ENCODE data around the gene BSDC1.
"Not testable (repeated sequence)": the region's sequence is repeated elsewhere in the genome, so short reads cannot be mapped to it uniquely, and the experiment has no call there.

The BSDC1 gene

GRCh38 chr1:32396524-32396923, 2.3 kb upstream of the BSDC1 start:
- in situ Hi-C loops (cut with HindIII; ENCODE audit: low sequenced_read_pairs), result not testable (repeated sequence)

- in situ Hi-C loops (cut with HindIII; ENCODE audit: low sequenced_read_pairs), result no loop called here
Observed at GRCh38 chr1:32394890-32395432, 720 bp upstream of the BSDC1 start.

DNA sequence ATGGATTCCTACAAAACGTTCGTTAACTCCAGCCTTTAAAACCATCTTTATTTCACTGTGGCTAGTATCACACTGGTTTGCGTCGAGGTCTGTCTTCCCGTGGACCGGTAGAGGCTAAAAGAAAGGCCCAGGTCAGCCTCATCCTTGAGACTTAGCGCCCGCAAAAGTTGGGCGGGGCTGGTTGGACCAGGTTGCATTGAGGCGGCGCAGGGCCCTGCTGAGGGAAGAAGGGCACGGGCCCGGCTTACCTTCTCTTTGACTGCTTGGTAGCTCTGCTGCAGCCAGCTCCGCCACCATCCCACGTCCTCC, 455 bp downstream of the BSDC1 start:
- in situ Hi-C loops (cut with HindIII; ENCODE audit: low sequenced_read_pairs), result no loop called here

- in situ Hi-C loops (cut with HindIII; ENCODE audit: low sequenced_read_pairs), result no loop called here
Observed at GRCh38 chr1:32393136-32393535, 1.1 kb downstream of the BSDC1 start.

GRCh38 chr1:32392325-32392724, 1.9 kb downstream of the BSDC1 start:
- in situ Hi-C loops (cut with HindIII; ENCODE audit: low sequenced_read_pairs), result no loop called here

DNA sequence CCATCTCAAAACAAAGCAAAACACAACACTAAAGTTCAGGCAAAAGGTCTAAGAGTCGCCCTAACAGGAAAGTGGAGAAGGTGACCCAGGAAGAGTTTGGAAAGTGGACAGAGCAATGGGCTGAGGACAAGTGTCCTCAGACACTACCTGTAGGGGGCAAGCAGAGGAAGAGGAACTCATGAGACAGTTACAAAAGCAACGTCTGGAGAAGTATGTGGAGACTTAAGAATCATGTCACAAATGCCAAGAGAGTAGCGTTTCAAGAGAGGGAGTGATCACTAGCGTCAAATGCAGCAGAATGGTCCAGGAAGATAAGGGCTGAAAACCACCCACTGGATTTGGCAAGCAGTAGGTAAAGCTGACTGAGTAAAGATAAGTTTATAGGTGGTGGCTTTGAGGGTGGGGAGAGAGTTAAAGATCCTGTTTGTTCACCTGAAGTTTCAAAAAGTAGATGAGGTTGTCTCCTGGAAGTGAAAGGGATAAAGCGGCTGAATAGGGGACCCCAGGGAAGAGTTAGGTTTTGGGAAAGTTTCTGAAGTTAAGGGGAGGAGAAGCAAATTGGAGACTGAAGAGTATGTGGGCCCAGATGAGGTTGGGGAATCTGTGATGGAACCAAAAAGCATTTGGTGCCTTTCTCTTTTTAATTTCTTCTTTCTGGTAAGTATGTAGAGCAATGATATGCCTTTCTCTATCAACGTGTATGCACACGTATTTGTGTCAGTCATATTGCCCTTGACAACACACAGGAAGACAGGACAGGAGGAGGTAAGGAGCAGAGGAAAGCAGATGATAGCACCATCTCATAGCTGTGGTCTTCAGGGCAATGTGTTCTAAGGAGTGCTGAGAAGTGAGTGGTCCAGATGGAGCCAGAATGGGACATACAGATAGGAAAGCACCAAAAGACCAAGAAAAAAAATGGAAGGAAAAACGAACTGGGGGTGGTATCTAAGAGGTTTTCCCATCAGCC, 3.1 kb downstream of the BSDC1 start:
- in situ Hi-C loops (cut with HindIII; ENCODE audit: low sequenced_read_pairs), result no loop called here

GRCh38 chr1:32388641-32389040, 5.6 kb downstream of the BSDC1 start:
- in situ Hi-C loops (cut with HindIII; ENCODE audit: low sequenced_read_pairs), result no loop called here

DNA sequence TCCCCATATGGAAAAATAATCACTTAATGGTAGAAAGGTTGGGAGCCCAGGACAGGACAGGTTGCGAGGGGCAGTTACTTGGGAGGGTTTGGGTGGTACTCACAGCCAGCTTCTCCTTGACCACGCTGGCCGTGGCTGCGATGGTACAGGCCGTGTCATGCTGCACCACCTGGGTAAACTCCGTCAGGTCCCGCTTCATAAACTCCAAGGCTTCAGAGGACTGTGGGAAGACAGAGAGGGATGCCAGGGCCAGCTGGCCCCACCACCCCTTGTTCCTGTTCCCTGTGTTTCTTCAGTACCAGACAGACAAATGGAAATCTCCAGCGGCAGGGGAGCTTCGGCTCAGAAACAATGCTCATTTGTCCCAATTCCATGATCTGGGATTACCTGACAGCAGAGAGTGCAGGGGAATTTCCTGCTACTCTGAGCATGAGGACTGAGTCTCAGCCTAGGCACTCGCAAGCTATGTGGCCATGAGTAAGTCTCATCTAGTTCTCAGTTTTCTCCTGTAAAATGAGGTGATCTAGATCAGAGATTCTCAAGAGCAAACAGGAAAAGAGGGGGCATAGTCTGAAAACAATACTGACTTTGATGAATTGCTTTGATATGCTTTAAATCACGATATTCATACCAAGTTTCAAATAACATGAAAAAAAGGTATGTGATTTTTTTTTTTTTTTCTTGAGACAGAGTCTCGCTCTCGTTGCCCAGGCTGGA, 7.4 kb downstream of the BSDC1 start:
- in situ Hi-C loops (cut with HindIII; ENCODE audit: low sequenced_read_pairs), result no loop called here

DNA sequence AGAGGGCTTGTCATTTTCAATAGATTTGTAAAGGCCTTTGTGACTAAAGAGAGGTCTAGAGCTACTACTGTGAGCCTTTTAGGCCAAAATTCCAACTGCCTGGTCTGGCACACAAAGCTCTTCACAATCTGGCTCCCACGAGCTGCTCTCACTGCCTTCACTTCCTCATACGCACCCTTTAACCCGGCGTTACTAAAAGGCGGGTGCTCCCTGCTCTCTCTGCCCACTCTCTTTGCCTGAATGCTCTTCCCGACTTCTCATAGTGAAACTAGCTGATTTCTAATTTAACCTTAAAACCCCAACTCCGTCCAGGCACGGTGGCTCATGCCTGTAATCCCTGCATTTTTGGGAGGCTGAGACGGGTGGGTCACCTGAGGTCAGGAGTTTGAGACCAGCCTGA, 14.2 kb downstream of the BSDC1 start:
- in situ Hi-C loops (cut with HindIII; ENCODE audit: low sequenced_read_pairs), result no loop called here

DNA sequence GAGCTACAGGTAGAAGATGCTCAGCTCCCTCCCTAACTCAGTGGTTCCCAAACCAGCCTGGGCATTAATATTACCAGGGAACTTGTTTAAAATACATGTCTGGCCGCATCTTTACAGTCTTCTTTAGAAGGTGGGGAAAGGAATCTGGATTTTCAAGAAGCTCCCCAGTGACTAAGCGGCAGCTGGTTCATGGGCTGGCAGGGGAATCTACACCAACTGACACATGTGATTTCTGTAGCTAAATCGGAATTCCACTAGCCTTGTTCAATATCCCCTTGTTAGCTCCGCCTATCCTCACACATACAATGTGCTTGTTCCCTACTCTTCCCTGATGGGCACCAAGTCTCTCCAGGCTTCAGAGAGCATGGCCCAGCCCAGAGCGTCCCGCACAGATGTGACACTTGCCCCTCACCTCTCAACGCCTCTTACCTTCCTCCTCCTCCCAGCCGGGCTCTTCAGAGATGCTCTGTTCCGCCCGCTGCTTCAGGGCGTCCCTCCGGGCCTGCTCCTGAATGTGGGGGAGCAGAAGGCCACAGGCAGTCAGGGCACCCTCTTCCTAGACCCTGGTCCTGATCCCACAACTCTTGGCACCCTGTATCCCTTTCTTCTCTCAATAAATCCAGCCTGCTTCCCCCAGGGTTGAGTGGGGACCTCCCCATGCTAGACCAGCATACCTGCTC, 16.6 kb downstream of the BSDC1 start:
- in situ Hi-C loops (cut with HindIII; ENCODE audit: low sequenced_read_pairs), result no loop called here

GRCh38 chr1:32376199-32376598, 18.0 kb downstream of the BSDC1 start:
- in situ Hi-C loops (cut with HindIII; ENCODE audit: low sequenced_read_pairs), result no loop called here

- in situ Hi-C loops (cut with HindIII; ENCODE audit: low sequenced_read_pairs), result no loop called here
Observed at GRCh38 chr1:32373996-32374592, 20.1 kb downstream of the BSDC1 start.

GRCh38 chr1:32372149-32372756, 22.0 kb downstream of the BSDC1 start:
- in situ Hi-C loops (cut with HindIII; ENCODE audit: low sequenced_read_pairs), result no loop called here

- in situ Hi-C loops (cut with HindIII; ENCODE audit: low sequenced_read_pairs), result no loop called here
Observed at GRCh38 chr1:32367912-32368635, 26.2 kb downstream of the BSDC1 start.

DNA sequence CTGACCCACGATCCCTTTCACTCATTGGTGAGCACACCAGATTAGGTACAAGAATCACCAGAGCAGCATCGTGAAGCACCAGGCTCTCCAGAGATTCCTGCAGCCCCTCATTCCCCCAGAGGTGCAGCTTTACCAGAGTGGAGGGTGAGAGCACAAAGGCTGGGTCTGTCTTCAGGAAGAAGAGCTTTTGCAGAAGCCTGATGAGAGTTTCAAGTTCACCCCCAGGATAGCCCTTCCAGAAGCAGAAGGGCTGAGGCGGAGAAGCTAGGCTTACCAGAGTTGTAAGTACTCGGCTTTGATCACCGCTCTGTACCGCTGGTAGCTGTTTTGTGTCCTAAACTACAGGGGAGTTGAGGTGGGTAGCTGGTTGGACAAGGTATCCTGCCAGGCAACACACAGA, 28.8 kb downstream of the BSDC1 start:
- in situ Hi-C loops (cut with HindIII; ENCODE audit: low sequenced_read_pairs), result no loop called here

GRCh38 chr1:32364836-32365235, 29.4 kb downstream of the BSDC1 start:
- in situ Hi-C loops (cut with HindIII; ENCODE audit: low sequenced_read_pairs), result no loop called here

- in situ Hi-C loops (cut with HindIII; ENCODE audit: low sequenced_read_pairs), result no loop called here
Observed at GRCh38 chr1:32363713-32364112, 30.5 kb downstream of the BSDC1 start.

DNA sequence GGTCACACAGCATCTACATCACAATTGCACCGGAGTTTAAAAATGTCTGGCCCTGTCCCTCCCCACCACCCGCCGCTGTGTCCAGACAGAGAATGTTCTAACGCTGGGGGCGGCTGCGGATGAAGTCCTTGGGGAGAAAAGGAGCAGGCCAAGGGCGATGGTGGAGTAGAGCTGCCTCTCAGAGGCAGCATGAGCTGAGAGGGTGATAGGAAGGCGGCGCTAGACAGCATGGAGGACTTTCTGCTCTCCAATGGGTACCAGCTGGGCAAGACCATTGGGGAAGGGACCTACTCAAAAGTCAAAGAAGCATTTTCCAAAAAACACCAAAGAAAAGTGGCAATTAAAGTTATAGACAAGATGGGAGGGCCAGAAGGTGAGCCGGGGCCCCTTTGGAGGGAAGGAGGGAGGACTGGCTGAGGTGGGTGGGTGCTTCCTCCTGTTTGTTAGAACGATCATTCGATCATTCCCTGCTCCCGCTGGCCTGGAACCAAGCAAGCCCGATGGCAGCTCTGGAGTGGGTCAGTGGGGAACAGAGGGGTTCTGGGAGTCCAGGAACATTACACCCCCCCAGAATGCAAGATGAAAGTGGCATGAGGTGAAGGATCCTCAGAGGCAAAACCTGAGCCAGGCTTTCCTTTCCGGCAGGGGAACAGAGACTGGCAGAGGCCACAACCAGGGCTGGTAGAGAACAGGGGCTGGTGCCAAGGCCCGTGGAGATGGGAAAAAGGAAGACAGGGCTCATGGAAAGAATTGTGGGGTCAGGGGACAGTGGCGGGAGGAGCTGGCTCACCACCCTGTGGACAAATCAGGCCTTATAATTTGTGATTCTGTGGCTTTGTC, 31.5 kb downstream of the BSDC1 start, which contains the start of the genes FAM229A and TSSK3:
TSS of gene FAM229A (minus strand) at position 12 of the 840 bp plus-strand sequence. CDS start 394 bp downstream, outside the sequence.
TSS of gene TSSK3 (plus strand) at position 66 of the 840 bp plus-strand sequence. CDS start at position 229, 163 bp downstream.
- in situ Hi-C loops (cut with HindIII; ENCODE audit: low sequenced_read_pairs), result no loop called here
